Loucy (cell line): ENCODE measurements around the gene FOXR1.
"Not testable (repeated sequence)": the region's sequence is repeated elsewhere in the genome, so short reads cannot be mapped to it uniquely, and the experiment has no call there.

Experiments
- CTCF ChIP-seq: fragments of 200-600 bp; sonication (generic); conservative IDR thresholded peaks from 2 replicates; pipeline ENCODE4 v1.5.1; 2014; ENCODE audit warnings: mild to moderate bottlenecking, antibody characterized with exemption, low read length
- EZH2phosphoT487 ChIP-seq: fragments of 200-600 bp; IDR thresholded peaks from 2 replicates; pipeline ENCODE4 v1.6.1; 2018; ENCODE audit warnings: antibody characterized with exemption, mild to moderate bottlenecking, moderate library complexity, borderline replicate concordance

GRCh38 chr11:118991486-118992038 lies 20.0 kb downstream of the FOXR1 start:
- TF ChIP-seq EZH2phosphoT487, CTCF: not testable (repeated sequence)
